ENCODE data around the gene GGTLC1. TPM values are rescaled to one million over a fixed set of nuclear protein-coding genes. Genes with fewer than 3 reads are reported as not detected.

Gene GGTLC1
- total RNA-seq, 1 experiment from 2014 or later, result not detected

DNA sequence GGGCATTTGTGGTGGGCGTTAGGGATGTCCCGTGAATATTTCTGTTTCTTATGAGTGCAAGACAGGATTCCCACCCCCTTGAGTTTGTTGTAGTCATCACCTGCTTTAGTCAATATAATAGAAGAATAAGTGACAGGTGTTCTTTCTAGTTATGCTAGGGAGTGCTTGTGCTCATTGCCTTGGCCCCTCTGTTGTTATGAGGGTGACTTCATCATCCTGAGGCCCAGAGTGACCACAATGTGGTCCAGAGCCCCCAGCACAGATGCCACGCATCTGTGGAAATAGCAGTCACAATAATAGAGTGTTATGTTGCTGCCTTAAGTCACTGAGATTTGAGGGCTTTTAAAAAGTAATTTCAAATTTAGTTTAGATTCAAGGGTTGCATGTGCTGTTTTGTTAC lies 42.4 kb downstream of the GGTLC1 start:
- H3K36me3 ChIP-seq (ENCODE audit: insufficient read depth, low read length, poor library complexity, severe bottlenecking), result no peaks in the 10 kb centered on the region
- no peak overlapping the region for H3K4me3 ChIP-seq (ENCODE audit: low read depth, low read length, poor library complexity, severe bottlenecking)
- no peaks in the 10 kb centered on the region for H3K9me3 ChIP-seq (ENCODE audit: low read depth, low read length, poor library complexity, severe bottlenecking)
- no peak for TF ChIP-seq EZH2 (IDR thresholded peaks at IDR 0.05; ENCODE audit: borderline replicate concordance, low read depth, low read length, poor library complexity, severe bottlenecking)
- TF ChIP-seq, protein P1, sequence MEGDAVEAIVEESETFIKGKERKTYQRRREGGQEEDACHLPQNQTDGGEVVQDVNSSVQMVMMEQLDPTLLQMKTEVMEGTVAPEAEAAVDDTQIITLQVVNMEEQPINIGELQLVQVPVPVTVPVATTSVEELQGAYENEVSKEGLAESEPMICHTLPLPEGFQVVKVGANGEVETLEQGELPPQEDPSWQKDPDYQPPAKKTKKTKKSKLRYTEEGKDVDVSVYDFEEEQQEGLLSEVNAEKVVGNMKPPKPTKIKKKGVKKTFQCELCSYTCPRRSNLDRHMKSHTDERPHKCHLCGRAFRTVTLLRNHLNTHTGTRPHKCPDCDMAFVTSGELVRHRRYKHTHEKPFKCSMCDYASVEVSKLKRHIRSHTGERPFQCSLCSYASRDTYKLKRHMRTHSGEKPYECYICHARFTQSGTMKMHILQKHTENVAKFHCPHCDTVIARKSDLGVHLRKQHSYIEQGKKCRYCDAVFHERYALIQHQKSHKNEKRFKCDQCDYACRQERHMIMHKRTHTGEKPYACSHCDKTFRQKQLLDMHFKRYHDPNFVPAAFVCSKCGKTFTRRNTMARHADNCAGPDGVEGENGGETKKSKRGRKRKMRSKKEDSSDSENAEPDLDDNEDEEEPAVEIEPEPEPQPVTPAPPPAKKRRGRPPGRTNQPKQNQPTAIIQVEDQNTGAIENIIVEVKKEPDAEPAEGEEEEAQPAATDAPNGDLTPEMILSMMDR (conservative IDR thresholded peaks at IDR 0.05; ENCODE audit: low read depth, low read length), result no peak
- CTCF ChIA-PET, result no interaction called here
- BruUV-seq (replicated peaks), result no TSS peak
- H3K27ac ChIP-seq (ENCODE audit: low read depth, low read length, poor library complexity, severe bottlenecking), result no peak overlapping the region
- H3K27me3 ChIP-seq (replicated peaks; ENCODE audit: insufficient read depth, low read depth, low read length, poor library complexity), result peaks cover 3% of the 10 kb centered on the region
- POLR2A ChIA-PET (ENCODE audit: low non-redundant PET), result no interaction called here
- DNase-seq (ENCODE audit: low spot score), result no peak
- intact Hi-C loops (cut with micrococcal nuclease; ENCODE audit: unreplicated experiment), result no loop called here
- H3K4me1 ChIP-seq (ENCODE audit: insufficient read depth, low read length, poor library complexity, severe bottlenecking), result no peaks in the 10 kb centered on the region

DNA sequence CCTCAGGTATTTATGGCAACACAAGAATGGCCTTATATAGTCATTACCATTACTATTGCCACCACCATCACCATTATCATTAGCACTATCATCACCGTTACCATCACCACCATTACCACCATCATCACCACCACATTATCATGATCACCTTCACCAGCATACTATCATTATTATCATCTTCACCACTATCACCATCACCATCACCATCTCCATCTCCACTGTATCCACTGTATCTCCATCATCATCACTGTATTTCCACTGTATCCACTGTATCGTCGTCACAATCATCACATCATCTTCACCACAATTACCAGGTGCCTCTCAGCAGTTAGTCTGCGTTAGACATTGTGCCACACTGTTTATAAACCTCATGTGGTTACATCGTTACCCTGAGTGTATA lies 45.3 kb downstream of the GGTLC1 start:
- ChIA-PET CTCF (no interaction called here), POLR2A (ENCODE audit: low non-redundant PET) (no interaction called here)
- TF ChIP-seq, protein P1 (conservative IDR thresholded peaks at IDR 0.05; ENCODE audit: low read depth, low read length), result no peak
- no peak for TF ChIP-seq EZH2 (IDR thresholded peaks at IDR 0.05; ENCODE audit: borderline replicate concordance, low read depth, low read length, poor library complexity, severe bottlenecking)
- BruUV-seq (replicated peaks), result no TSS peak
- Histone ChIP-seq H3K27me3 (replicated peaks; ENCODE audit: insufficient read depth, low read depth, low read length, poor library complexity) (peaks cover 3% of the 10 kb centered on the region), H3K9me3 (ENCODE audit: low read depth, low read length, poor library complexity, severe bottlenecking) (no peaks in the 10 kb centered on the region), H3K27ac (ENCODE audit: low read depth, low read length, poor library complexity, severe bottlenecking) (no peak overlapping the region), H3K4me1 (ENCODE audit: insufficient read depth, low read length, poor library complexity, severe bottlenecking) (no peaks in the 10 kb centered on the region), H3K36me3 (ENCODE audit: insufficient read depth, low read length, poor library complexity, severe bottlenecking) (no peaks in the 10 kb centered on the region), H3K4me3 (ENCODE audit: low read depth, low read length, poor library complexity, severe bottlenecking) (no peak overlapping the region)
- no peak for DNase-seq (ENCODE audit: low spot score)
- intact Hi-C loops (cut with micrococcal nuclease; ENCODE audit: unreplicated experiment), result no loop called here

DNA sequence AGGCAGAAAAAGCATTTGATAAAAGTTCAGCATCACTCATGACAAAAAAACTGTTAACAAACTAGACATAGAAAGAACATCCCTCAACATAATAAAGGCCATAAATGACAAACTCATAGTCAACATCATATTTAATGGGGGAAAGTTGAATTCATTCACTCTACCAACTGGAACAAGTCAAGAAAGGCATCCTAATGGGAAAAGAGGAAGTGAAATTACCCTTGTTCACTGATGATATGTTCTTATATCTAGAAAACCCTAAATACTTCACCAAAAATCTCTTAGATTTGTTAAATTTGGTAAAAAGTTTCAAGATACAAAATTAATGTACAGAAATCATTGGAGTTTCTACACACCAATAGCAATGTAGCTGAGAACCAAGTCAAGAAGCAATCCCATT lies 48.9 kb downstream of the GGTLC1 start:
- ChIA-PET POLR2A (ENCODE audit: low non-redundant PET) (no interaction called here), CTCF (no interaction called here)
- intact Hi-C loops (cut with micrococcal nuclease; ENCODE audit: unreplicated experiment), result no loop called here
- H3K36me3 ChIP-seq (ENCODE audit: insufficient read depth, low read length, poor library complexity, severe bottlenecking), result no peaks in the 10 kb centered on the region
- no peak for DNase-seq (ENCODE audit: low spot score)
- H3K9me3 ChIP-seq (ENCODE audit: low read depth, low read length, poor library complexity, severe bottlenecking), result no peaks in the 10 kb centered on the region
- no peak overlapping the region for H3K4me3 ChIP-seq (ENCODE audit: low read depth, low read length, poor library complexity, severe bottlenecking)
- no TSS peak for BruUV-seq (replicated peaks)
- TF ChIP-seq EZH2 (IDR thresholded peaks at IDR 0.05; ENCODE audit: borderline replicate concordance, low read depth, low read length, poor library complexity, severe bottlenecking), result no peak
- TF ChIP-seq, protein P1 (conservative IDR thresholded peaks at IDR 0.05; ENCODE audit: low read depth, low read length), result no peak
- H3K27me3 ChIP-seq (replicated peaks; ENCODE audit: insufficient read depth, low read depth, low read length, poor library complexity), result no peaks in the 10 kb centered on the region
- H3K27ac ChIP-seq (ENCODE audit: low read depth, low read length, poor library complexity, severe bottlenecking), result no peak overlapping the region
- no peaks in the 10 kb centered on the region for H3K4me1 ChIP-seq (ENCODE audit: insufficient read depth, low read length, poor library complexity, severe bottlenecking)
